ENCODE data around the gene KCNK6.

- TF ChIP-seq EZH2 (IDR thresholded peaks at IDR 0.05; ENCODE audit: borderline replicate concordance, insufficient read depth, low read depth, low read length, poor library complexity, severe bottlenecking) (no peak), CTCF (IDR thresholded peaks at IDR 0.05) (no peak)
Measured at GRCh38 chr19:38340927-38341326, 21.3 kb downstream of the KCNK6 start.
